ENCODE measurements around the gene HDAC9.

HDAC9 gene

DNA sequence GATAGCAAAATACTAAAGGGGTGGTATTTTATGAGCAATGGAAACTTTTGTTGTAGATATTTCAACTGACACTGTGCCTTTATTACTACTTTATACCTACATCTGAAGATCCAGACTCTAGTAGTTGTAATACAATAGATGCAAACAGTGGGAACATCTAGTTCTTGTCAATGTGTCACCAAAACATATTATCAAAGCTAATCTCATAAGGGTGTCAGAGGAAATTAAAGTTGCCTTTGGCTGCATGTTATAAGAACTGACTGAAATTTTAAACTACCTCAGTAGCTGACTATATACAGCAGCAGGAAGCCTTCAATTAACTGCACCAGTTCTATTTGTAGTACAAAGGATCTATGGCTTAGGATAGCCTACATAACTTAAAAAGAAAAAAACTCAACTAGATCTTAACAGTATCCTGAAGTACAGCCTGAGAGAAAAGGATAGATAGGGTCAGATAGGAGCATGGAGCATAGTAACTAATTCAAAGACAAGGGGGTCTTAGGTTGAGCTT is 30.9 kb downstream of the HDAC9 start:
- no peak for DNase-seq (ENCODE audit: low read depth)

- no peak for DNase-seq (ENCODE audit: low read depth)
These were observed 33.7 kb downstream of the HDAC9 start for GRCh38 chr7:18529239-18529638.

- DNase-seq (ENCODE audit: low read depth) = no peak
These were observed 35.0 kb downstream of the HDAC9 start for GRCh38 chr7:18530224-18531179.

DNA sequence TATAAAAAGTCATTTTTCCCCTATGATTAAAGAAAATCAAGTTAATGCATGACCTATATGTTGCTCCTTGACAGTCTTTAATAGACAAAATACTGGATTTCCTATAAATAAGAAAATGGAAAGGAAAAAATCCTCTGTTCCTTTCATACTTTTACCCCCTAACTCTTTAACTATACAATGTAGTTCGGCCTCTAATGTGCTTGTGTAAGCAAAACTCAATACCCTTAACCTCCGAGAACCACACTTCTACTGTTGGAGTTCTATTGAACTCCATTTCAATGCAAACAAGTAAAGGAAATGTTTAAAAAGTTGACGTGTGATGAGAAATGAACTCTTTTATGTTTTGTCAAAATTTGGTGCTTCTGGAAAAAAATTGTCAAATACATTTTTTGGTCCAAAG is 36.0 kb downstream of the HDAC9 start:
- DNase-seq (ENCODE audit: low read depth) = no peak

DNA sequence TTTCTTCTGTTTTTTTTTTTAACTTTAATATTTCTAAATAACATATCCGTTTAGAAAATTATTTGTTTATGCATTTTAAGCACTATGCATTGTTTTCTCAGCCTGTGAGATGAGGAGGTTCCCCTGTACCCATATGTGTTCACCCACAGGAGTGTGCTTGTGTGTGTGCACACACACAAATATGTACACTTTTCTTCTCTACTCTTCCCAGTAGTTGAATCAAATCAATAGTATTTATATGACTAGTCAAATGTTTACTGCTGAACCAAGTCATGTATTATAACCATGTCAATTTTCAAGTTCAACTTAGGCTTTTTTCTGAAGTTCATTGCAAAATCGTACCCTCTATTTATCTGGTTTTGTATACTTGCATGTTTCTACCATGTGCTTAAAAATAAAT is 37.3 kb downstream of the HDAC9 start:
- no peak for DNase-seq (ENCODE audit: low read depth)

GRCh38 chr7:18534481-18534880 is 38.9 kb downstream of the HDAC9 start:
- DNase-seq (ENCODE audit: low read depth) = no peak

DNA sequence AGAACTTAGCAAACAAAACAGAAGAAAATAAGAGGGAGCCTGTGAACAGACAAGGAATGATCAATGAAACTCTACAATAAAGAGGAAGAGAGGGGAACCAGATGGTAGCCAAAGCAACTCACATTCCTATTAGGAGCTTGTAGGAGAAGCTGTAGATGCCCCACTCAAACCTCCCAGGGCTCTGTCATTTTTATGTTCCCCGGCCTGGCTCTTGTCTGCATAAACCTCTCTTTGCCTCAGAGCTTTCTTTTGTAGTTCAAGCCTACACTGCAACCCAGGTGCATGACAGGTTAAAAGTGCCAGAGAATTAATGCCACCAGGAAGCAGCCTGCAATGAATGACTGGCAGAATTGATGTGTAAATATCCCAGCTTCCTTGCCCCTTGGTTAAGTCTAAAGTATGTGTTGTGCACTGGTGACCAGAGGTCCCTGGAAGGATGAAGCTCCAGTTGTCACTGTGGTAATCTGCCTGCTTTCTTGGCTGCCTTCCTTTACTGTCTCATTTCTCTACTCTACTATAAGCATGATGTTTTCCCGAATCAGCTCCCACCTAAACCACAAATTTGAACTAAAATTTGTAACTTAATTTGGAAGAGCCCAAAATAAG is 40.4 kb downstream of the HDAC9 start:
- DNase-seq (ENCODE audit: low read depth) = no peak

DNA sequence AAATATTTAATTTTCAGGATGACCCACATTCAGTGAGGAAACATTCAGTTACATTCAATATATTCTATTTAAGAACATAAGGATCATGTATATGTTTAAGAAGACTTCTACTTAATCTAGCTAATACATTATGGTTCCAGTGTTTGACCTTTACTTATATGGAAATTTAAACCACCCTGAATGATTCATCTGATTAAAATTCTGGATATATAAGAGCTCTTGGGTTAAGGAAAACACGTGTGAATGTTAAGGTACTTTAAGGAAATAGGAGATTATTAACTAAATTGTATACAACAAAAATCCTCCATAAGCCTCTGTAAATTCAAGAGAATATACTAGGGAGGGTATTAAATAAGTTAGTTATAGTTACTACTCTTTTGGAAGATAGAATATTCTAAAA is 40.9 kb downstream of the HDAC9 start:
- no peak for DNase-seq (ENCODE audit: low read depth)

DNA sequence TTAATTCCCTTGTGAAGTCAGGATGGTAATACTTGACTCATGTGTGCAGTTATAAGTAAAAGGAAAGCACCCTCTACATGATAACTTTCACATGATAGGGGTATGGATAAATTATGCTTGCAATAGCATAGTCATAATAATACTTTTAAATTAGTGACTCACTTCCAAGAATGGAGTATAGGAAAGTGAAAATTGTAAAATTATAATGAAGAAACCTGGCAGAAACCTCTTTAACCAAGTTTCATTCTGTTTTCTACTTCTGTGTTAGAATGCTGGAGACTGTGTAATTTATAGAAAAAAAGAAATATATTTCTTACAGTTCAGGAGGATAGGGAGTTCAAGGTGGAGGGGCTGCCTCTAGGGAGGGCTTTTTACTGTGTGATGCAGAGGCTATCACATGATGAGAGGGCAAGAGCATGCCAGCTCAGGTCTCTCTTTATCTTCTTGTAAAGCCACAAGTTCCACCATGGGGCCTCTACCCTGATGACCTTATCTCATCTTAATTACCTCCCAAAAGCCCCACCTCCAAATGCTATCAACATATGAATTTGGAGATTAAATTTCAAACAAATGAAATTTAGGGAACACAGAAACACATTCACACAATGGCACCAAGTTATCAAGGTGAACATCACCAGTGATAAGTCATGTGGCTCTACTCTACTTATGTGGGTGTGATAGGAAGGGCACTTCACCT is 43.2 kb downstream of the HDAC9 start:
- DNase-seq (ENCODE audit: low read depth) = no peak

GRCh38 chr7:18540396-18540795 is 44.8 kb downstream of the HDAC9 start:
- no peak for DNase-seq (ENCODE audit: low read depth)

GRCh38 chr7:18541181-18541870 is 45.8 kb downstream of the HDAC9 start:
- DNase-seq (ENCODE audit: low read depth) = peak; percentile 12

- no peak for DNase-seq (ENCODE audit: low read depth)
These were observed 46.3 kb downstream of the HDAC9 start for GRCh38 chr7:18541871-18542212.

DNA sequence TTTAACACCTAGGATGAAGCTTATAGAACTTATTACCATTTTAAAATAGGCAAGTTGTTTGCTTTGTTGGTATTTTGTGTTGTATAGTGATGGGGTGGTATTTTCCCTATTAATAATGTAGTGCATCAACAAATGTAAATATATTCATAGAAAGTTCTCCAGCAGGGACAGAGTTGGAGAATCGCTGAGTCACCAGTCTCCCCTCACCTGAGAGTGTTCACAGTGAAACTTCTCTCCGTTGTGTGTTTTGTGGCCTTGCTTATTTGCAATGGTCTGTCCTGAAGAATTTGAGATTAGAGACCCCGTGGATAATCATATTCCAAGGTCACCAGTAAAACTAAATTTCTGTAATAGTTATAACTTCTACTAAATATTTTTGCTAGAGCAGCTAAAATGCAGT is 51.0 kb downstream of the HDAC9 start:
- no peak for DNase-seq (ENCODE audit: low read depth)

DNA sequence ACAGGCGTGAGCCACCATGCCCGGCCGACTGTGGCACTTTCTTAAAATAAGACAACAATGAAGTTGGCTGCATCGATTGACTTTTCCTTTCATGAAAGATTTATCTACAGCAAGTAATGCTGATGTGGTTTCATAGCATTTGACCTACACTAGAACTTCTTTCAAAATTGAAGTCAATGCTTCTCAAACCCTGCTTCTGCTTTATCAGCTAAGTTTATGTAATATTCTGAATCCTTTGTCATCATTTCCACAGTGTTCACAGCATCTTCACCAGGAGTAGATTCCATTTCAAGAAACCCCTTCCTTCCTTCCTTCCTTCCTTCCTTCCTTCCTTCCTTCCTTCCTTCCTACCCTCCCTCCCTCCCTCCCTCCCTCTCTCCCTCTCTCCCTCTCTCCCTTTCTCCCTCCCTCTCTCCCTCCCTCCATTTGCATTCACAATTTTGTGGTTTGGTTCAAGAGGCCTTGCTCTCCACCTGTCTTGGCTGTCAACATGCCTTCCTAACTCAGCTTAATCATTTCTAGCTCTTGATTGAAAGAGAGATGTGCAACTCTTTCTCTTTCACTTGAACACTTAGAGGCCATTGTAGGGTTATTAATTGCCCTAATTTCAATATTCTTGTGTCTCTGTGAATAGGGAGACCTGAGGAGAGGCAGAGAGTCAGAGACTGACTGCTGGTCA is 52.1 kb downstream of the HDAC9 start:
- no peak for DNase-seq (ENCODE audit: low read depth)

DNA sequence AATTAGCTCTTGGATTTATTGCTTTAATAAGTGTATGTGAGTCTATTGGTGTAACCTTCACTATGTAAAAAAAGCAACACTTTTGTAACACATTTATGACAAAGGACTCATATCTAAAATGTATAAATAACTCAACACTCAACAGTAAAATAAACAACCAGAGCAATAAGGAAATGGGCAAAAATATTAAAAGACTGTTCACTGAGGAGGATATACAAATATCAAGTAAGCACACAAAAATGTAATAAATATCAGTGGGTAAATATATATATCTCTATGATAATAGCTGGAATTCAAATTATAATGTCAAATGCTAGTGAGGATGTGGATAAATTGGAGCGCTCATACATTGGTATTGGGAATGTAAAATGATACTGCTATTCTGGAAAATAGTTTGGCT is 53.0 kb downstream of the HDAC9 start:
- DNase-seq (ENCODE audit: low read depth) = no peak

- DNase-seq (ENCODE audit: low read depth) = no peak
These were observed 55.0 kb downstream of the HDAC9 start for GRCh38 chr7:18550574-18550973.

- DNase-seq (ENCODE audit: low read depth) = no peak
These were observed 56.9 kb downstream of the HDAC9 start for GRCh38 chr7:18552316-18552916.

DNA sequence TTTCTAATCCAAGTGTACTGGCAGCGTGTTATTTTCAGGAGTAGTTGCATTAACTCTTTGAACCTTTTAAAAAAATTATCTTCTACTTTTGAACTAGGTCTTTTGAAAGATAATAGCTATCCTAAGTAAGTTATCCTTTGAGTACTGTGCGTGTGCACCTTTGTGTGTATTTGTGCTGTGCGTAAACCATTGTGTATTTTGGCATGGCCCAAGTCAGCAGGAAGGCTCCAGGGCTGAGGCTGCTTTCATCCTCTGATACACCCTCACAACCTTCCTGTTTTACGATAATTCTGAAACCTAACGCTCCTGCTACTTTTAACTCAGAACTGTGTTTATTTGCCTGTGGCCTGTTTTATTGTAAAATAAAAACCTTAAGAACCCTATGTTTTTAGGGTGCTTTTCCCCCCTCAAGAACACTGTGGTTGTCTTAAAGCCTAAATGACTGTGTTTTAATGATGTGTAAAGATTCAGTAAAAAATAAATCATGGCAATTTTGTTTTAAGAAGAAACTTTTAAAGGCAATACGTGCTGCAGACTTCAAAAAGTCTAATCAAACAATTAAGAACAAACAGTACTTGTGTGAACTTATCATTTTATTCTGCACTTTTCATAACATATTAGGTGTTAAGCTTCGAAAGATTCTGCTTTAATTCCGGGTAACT is 57.5 kb downstream of the HDAC9 start:
- DNase-seq (ENCODE audit: low read depth) = no peak

- no peak for DNase-seq (ENCODE audit: low read depth)
These were observed 58.1 kb downstream of the HDAC9 start for GRCh38 chr7:18553605-18554003.

DNA sequence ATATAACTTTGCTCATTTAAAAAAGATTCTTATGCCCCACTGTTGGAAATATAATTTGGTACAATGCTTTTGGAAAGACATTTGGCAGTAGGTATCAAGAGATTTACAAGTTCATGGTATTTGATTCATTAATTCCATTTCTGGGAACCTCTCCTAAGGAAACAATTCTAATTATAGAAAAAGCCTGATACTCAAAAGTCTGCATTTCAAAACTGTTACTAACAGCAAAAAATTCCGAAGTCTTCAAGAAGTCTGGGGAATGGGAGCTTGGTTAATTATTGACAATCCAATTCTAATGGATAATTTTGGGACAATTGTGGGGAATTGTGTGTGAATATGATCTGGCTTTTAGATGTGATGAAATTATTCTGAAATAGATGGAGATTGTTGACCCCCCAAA is 59.6 kb downstream of the HDAC9 start:
- no peak for DNase-seq (ENCODE audit: low read depth)

GRCh38 chr7:18555968-18556367 is 60.4 kb downstream of the HDAC9 start:
- DNase-seq (ENCODE audit: low read depth) = no peak

All from HS-27A (cell line).